NB4 (cell line): ENCODE measurements around the gene MPHOSPH9.

Experiments
- MYC ChIP-seq: IDR thresholded peaks from 2 replicates; pipeline ENCODE4 v1.6.1; 2011; ENCODE audit warnings: low read depth, low read length
- POLR2A ChIP-seq: IDR thresholded peaks from 2 replicates; pipeline ENCODE4 v1.6.1; 2011; ENCODE audit warnings: mild to moderate bottlenecking; ENCODE audit not compliant: insufficient read length; ENCODE audit errors: extremely low read depth
- TF ChIP-seq, protein P1 (sequence below): IDR thresholded peaks from one replicate; pipeline ENCODE4 v1.5.1; 2012; ENCODE audit warnings: low read depth, low read length

DNA sequence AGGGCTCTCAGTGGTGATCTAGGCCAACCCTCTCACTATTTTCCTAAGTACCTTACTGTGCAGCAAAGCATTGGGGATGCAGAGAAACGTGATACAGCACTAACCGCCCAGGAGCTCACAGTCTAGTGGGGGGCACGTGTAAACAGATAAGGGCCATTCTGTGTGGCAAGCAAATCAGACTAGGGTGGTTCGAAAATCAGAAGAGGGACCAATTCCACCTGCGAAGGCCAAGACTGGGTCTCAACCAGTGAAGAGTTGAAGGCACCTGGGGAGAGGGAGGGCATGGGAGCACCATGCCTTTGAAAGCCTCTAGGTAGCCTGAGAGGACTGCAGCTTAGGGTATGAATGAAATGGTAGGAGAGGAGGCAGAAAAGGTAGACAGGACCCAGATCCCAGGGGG lies 84.3 kb downstream of the MPHOSPH9 start:
- TF ChIP-seq MYC (no peak), POLR2A (no peak)
- TF ChIP-seq, protein P1, sequence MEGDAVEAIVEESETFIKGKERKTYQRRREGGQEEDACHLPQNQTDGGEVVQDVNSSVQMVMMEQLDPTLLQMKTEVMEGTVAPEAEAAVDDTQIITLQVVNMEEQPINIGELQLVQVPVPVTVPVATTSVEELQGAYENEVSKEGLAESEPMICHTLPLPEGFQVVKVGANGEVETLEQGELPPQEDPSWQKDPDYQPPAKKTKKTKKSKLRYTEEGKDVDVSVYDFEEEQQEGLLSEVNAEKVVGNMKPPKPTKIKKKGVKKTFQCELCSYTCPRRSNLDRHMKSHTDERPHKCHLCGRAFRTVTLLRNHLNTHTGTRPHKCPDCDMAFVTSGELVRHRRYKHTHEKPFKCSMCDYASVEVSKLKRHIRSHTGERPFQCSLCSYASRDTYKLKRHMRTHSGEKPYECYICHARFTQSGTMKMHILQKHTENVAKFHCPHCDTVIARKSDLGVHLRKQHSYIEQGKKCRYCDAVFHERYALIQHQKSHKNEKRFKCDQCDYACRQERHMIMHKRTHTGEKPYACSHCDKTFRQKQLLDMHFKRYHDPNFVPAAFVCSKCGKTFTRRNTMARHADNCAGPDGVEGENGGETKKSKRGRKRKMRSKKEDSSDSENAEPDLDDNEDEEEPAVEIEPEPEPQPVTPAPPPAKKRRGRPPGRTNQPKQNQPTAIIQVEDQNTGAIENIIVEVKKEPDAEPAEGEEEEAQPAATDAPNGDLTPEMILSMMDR, result no peak
